Naive B cell (primary cell): ENCODE results near the gene P3H1. TPM values are rescaled to one million over a fixed set of nuclear protein-coding genes. Genes with fewer than 3 reads are reported as not detected.
A peak's percentile ranks its signal among the peaks of the same experiment; 100 is the strongest.
"Not testable (repeated sequence)": the region's sequence is repeated elsewhere in the genome, so short reads cannot be mapped to it uniquely, and the experiment has no call there.

Experiments
- ATAC-seq, 2 donors: fragments of 150-1000 bp; cut with Tn5 transposase; 2 replicates each; pipeline ENCODE4 v1.10.0; 2021; ENCODE audit warnings: low read depth in 2 of 2, mild to moderate bottlenecking in 2 of 2, moderate library complexity in 2 of 2
- DNase-seq: peaks from one replicate; pipeline ENCODE4 v3.0.0; 2022
- H3K27ac Mint-ChIP-seq, 6 donors: one replicate each; pipeline ENCODE4 v1.8.0; 2020 to 2022; ENCODE audit warnings: mild to moderate bottlenecking in 6 of 6, mixed read lengths in 6 of 6, moderate library complexity in 5 of 6, inconsistent platforms in 2 of 6
- H3K27me3 Mint-ChIP-seq, 3 donors: one replicate each; pipeline ENCODE4 v1.8.0; 2021 to 2022; ENCODE audit warnings: mixed read lengths in 3 of 3, mild to moderate bottlenecking in 1 of 3
- H3K36me3 Mint-ChIP-seq, 2 donors: one replicate each; pipeline ENCODE4 v1.8.0; 2020 to 2022; ENCODE audit warnings: mixed read lengths in 2 of 2, inconsistent platforms in 1 of 2, mild to moderate bottlenecking in 1 of 2
- H3K4me1 Mint-ChIP-seq, 3 donors: one replicate each; pipeline ENCODE4 v1.8.0; 2020 to 2022; ENCODE audit warnings: mixed read lengths in 3 of 3, inconsistent platforms in 1 of 3, mild to moderate bottlenecking in 1 of 3, moderate library complexity in 1 of 3
- H3K4me3 Mint-ChIP-seq, 8 donors: one replicate each; pipeline ENCODE4 v1.8.0; 2020 to 2022; ENCODE audit warnings: mild to moderate bottlenecking in 8 of 8, mixed read lengths in 8 of 8, moderate library complexity in 8 of 8, inconsistent platforms in 2 of 8
- H3K9me3 Mint-ChIP-seq, 7 donors: one replicate each; pipeline ENCODE4 v1.8.0; 2020 to 2022; ENCODE audit warnings: mixed read lengths in 7 of 7, mild to moderate bottlenecking in 5 of 7, inconsistent platforms in 2 of 7, moderate library complexity in 1 of 7
- polyA plus RNA-seq, 6 donors: library from polyadenylated mRNA; unstranded; fragments of 300-500 nt; fragmentation: Illumina TruSeq; gene quantifications; one replicate each; pipeline ENCODE4 v1.2.3, GENCODE V29; 2021; ENCODE audit warnings: low read depth in 6 of 6

The P3H1 gene
- polyA plus RNA-seq, 6 donors from 2014 or later: 6.1 to 13.4 (median 7.0) TPM

DNA sequence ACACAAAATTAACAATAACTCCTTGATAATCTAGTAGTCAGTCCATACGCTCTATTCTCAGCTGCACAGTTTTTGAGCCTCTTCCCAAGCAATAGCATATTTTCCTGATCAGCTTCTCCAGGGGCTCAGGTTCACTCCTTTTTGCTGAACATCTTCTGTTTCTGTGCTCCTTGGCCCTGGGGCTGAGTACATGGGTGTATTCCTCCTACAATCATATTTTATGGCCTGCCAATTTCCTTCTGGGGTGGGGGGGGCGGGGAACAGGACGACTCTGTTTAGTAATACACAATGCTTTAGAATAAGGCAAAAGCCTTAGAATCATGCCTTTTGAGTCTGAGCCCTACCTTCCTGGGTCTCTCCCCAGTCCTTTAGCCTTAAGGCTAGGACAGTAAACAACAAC, 35.2 kb downstream of the P3H1 start:
- Mint-ChIP-seq H3K27me3 (no peaks in the 10 kb centered on the region), H3K27ac (peak overlapping the region in 1 of 6 donors; percentile 73), H3K4me3 (no peak overlapping the region), H3K4me1 (peaks cover 3 to 6% (median 5%) of the 10 kb centered on the region in 3 donors), H3K36me3 (no peaks in the 10 kb centered on the region), H3K9me3 (no peaks in the 10 kb centered on the region)
- DNase-seq (no peak), ATAC-seq (no peak)

- DNase-seq (no peak), ATAC-seq (peak in 1 of 2 donors; percentile 32)
- no peaks in the 10 kb centered on the region for H3K27me3 Mint-ChIP-seq
- H3K36me3 Mint-ChIP-seq: no peaks in the 10 kb centered on the region
- no peak overlapping the region for H3K27ac Mint-ChIP-seq
- H3K4me1 Mint-ChIP-seq: peaks cover 0 to 4% (median 0%) of the 10 kb centered on the region in 3 donors
- H3K4me3 Mint-ChIP-seq: no peak overlapping the region
- H3K9me3 Mint-ChIP-seq: no peaks in the 10 kb centered on the region
Measured at GRCh38 chr1:42730988-42731387, 35.8 kb downstream of the P3H1 start.

DNA sequence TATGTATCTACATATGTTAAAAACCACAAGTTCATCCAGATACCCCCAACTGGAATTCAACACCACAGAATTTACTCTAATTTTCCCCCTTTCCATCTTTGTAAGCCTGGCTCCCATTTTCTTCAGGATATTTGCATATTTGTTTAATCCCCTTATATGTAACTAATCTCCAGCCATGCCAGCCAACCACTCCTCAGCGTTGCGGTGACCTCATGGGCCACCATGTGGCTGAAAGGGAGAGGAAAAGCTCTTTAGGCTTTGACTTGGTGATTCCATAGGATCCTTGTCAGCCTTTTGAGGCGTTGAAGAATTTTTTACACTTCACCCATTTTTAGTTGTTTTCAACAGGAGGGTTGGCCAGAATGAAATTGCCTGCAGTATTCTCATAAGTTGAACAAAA, 36.8 kb downstream of the P3H1 start:
- no peak for DNase-seq
- ATAC-seq: no peak
- H3K36me3 Mint-ChIP-seq: no peaks in the 10 kb centered on the region
- H3K27me3 Mint-ChIP-seq: no peaks in the 10 kb centered on the region
- H3K4me3 Mint-ChIP-seq: no peak overlapping the region
- no peak overlapping the region for H3K27ac Mint-ChIP-seq
- peaks cover 0 to 4% (median 0%) of the 10 kb centered on the region in 3 donors for H3K4me1 Mint-ChIP-seq
- no peaks in the 10 kb centered on the region for H3K9me3 Mint-ChIP-seq

GRCh38 chr1:42725820-42726219, 41.0 kb downstream of the P3H1 start:
- not testable (repeated sequence) for DNase-seq, H3K27me3 Mint-ChIP-seq, ATAC-seq, H3K36me3 Mint-ChIP-seq, H3K9me3 Mint-ChIP-seq, H3K4me1 Mint-ChIP-seq, H3K4me3 Mint-ChIP-seq
- H3K27ac Mint-ChIP-seq: peak overlapping the region in 1 of 6 donors; percentile 54

DNA sequence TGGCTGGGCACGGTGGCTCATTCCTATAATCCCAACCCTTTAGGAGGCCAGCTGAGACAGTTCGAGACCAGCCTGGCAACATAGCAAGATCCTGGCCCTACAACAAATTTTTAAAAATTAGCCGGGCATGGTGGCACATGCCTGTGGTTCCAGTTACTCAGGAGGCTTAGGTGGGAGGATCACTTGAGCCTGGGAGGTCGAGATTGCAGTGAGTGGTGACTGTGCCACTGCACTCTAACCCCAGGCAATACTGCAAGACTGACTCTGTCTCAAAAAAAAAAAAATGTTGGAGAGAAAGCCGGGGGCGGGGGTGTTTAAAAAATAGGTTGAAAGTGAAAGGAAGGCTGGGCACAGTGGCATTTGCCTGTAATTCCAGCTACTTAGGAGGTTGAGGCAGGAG, 43.3 kb downstream of the P3H1 start:
- ATAC-seq (no peak), DNase-seq (no peak)
- no peaks in the 10 kb centered on the region for H3K27me3 Mint-ChIP-seq
- peaks cover 0 to 3% of the 10 kb centered on the region in 2 donors for H3K36me3 Mint-ChIP-seq
- H3K4me1 Mint-ChIP-seq: peaks cover 0 to under 1% (median 0%) of the 10 kb centered on the region in 3 donors
- no peak overlapping the region for H3K4me3 Mint-ChIP-seq
- H3K9me3 Mint-ChIP-seq: no peaks in the 10 kb centered on the region
- H3K27ac Mint-ChIP-seq: no peak overlapping the region

DNA sequence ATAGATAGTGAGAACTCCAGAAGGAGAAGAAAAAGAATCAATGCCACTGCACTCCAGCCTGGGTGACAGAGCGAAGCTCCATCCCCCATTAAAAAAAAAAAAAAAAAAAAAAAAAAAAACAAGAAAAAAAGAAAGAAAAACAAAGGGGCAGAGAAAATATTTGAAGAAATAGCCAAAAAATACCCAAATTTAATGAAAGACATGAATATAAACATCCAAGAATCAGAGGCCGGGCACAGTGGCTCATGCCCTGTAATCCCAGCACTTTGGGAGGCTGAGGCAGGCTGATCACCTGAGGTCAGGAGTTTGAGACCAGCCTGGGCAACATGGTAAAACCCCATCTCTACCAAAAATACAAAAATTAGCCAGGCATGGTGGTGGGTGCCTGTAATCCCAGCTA, 44.4 kb downstream of the P3H1 start:
- not testable (repeated sequence) for H3K4me3 Mint-ChIP-seq, ATAC-seq, H3K4me1 Mint-ChIP-seq, H3K9me3 Mint-ChIP-seq, DNase-seq, H3K27me3 Mint-ChIP-seq, H3K27ac Mint-ChIP-seq
- peaks cover 3 to 13% of the 10 kb centered on the region in 2 donors for H3K36me3 Mint-ChIP-seq

DNA sequence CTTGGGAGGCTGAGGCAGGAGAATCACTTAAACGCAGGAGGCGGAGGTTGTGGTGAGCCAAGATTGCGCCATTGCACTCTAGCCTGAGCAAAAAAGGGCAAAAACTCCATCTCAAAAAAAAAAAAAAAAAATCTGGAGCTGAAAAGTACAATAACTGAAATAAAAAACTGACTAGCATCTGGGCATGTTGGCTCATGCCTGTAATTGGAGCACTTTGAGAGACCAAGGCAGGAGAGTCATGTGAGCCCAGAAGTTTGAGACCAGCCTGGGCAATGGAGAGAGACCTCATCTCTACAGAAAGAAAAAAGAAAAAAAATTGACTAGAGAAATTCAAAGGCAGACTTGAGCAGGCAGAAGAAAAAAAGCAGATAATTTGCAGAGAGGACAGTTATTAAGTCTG, 44.9 kb downstream of the P3H1 start:
- ATAC-seq: no peak
- Mint-ChIP-seq H3K4me1 (peaks cover 0 to 10% (median 0%) of the 10 kb centered on the region in 3 donors), H3K27me3 (no peaks in the 10 kb centered on the region), H3K4me3 (no peak overlapping the region), H3K27ac (peak overlapping the region in 1 of 6 donors; percentile 60), H3K9me3 (no peaks in the 10 kb centered on the region), H3K36me3 (peaks cover 7 to 17% of the 10 kb centered on the region in 2 donors)
- DNase-seq: no peak

- Mint-ChIP-seq H3K4me3 (no peak overlapping the region), H3K4me1 (peaks cover 0 to 16% (median 0%) of the 10 kb centered on the region in 3 donors), H3K27me3 (no peaks in the 10 kb centered on the region), H3K27ac (no peak overlapping the region), H3K36me3 (peaks cover 8 to 27% of the 10 kb centered on the region in 2 donors), H3K9me3 (peaks cover 0 to 5% (median 0%) of the 10 kb centered on the region in 7 donors)
- ATAC-seq: no peak
- DNase-seq: no peak
Measured at GRCh38 chr1:42720868-42721267, 46.0 kb downstream of the P3H1 start.

DNA sequence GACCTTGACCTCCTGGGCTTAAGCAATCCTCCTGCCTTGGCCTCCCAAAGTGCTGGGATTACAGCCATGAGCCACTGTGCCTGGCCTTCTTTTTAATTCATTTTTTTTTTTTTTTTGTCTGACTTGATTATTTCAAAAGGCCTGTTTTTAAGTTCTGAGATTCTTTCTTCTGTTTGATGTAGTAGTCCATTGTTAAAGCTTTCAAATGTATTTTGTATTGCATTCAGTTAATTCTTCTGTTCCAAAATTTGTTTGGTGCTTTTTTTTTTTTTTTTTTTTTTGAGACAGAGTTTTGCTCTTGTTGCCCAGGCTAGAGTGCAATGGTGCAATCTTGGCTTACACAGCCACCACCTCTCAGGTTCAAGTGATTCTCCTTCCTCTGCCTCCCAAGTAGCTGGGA, 52.4 kb downstream of the P3H1 start:
- H3K36me3 Mint-ChIP-seq: peaks cover 45 to 73% of the 10 kb centered on the region in 2 donors
- H3K4me1 Mint-ChIP-seq: peaks cover 8 to 23% (median 11%) of the 10 kb centered on the region in 3 donors
- not testable (repeated sequence) for H3K27ac Mint-ChIP-seq, DNase-seq, H3K4me3 Mint-ChIP-seq, H3K27me3 Mint-ChIP-seq, ATAC-seq
- H3K9me3 Mint-ChIP-seq: peaks cover 9 to 35% (median 26%) of the 10 kb centered on the region in 7 donors

- Mint-ChIP-seq H3K4me1 (peaks cover 8 to 20% (median 12%) of the 10 kb centered on the region in 3 donors), H3K36me3 (peaks cover 48 to 68% of the 10 kb centered on the region in 2 donors), H3K4me3 (no peak overlapping the region), H3K27ac (peak overlapping the region in 4 of 6 donors; percentile 20 to 82 (median 52)), H3K27me3 (no peaks in the 10 kb centered on the region), H3K9me3 (peaks cover 9 to 35% (median 26%) of the 10 kb centered on the region in 7 donors)
- ATAC-seq: no peak
- no peak for DNase-seq
Measured at GRCh38 chr1:42713293-42713692, 53.5 kb downstream of the P3H1 start.

DNA sequence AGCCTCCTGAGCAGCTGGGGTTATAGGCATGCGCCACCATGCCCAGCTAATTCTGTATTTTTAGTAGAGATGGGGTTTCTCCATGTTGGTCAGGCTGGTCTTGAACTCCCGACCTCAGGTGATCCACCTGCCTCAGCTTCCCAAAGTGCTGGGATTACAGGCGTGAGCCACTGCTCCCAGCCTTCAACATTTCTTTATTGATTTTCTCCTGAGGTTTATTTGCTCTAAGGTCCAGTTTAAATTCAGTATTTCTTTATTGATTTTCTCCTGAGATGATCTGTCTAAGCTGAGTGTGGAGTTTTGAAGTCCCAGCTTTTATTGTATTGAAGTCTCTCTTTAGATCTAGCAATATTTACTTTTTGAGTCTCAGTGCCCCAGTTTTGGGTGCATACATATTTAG, 54.0 kb downstream of the P3H1 start:
- Mint-ChIP-seq H3K36me3 (peaks cover 52 to 63% of the 10 kb centered on the region in 2 donors), H3K4me1 (peaks cover 8 to 19% (median 14%) of the 10 kb centered on the region in 3 donors), H3K9me3 (peaks cover 9 to 35% (median 28%) of the 10 kb centered on the region in 7 donors), H3K27ac (peak overlapping the region in 5 of 6 donors; percentile 22 to 69 (median 46))
- not testable (repeated sequence) for H3K4me3 Mint-ChIP-seq, DNase-seq, ATAC-seq, H3K27me3 Mint-ChIP-seq

DNA sequence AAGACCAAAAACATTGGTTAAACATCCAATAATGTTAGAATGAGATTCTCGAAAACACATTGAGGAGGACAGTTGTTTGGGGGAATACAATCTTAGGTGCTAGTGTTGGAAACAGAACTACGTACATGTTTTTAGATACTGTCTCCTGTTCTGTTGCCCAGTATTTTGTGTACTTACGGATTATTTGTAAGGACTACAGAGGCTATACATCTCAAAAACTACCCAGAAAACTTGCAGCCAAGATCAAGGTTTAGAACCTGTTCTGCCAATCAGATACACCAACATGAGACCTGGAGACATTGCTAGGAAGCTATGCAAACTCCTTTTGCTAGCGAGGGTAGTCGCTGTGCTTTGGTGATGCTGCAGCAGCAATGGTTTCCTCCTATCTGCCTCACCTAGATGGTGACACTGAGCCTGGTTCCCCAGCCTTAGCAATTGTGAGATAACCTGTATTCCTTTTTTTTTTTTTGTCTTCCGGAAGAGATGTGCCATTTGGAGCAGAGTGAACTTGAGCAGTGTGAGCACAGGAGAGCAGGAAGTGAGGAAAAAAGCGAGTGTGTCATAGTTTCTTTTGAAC, 62.9 kb downstream of the P3H1 start:
- peak overlapping the region in 5 of 6 donors; percentile 15 to 75 (median 48) for H3K27ac Mint-ChIP-seq
- peak overlapping the region in 1 of 8 donors; percentile 34 for H3K4me3 Mint-ChIP-seq
- peaks cover 0 to 8% (median 0%) of the 10 kb centered on the region in 7 donors for H3K9me3 Mint-ChIP-seq
- H3K36me3 Mint-ChIP-seq: peaks cover 42 to 43% of the 10 kb centered on the region in 2 donors
- H3K4me1 Mint-ChIP-seq: peaks cover 3 to 8% (median 7%) of the 10 kb centered on the region in 3 donors
- DNase-seq: no peak
- no peak for ATAC-seq
- H3K27me3 Mint-ChIP-seq: no peaks in the 10 kb centered on the region

- DNase-seq (no peak), ATAC-seq (no peak)
- peak overlapping the region in 3 of 6 donors; percentile 52 to 78 (median 72) for H3K27ac Mint-ChIP-seq
- H3K4me1 Mint-ChIP-seq: peaks cover 2 to 26% (median 18%) of the 10 kb centered on the region in 3 donors
- no peaks in the 10 kb centered on the region for H3K27me3 Mint-ChIP-seq
- H3K9me3 Mint-ChIP-seq: no peaks in the 10 kb centered on the region
- no peak overlapping the region for H3K4me3 Mint-ChIP-seq
- peaks cover 44 to 45% of the 10 kb centered on the region in 2 donors for H3K36me3 Mint-ChIP-seq
Measured at GRCh38 chr1:42700006-42700405, 66.8 kb downstream of the P3H1 start.

DNA sequence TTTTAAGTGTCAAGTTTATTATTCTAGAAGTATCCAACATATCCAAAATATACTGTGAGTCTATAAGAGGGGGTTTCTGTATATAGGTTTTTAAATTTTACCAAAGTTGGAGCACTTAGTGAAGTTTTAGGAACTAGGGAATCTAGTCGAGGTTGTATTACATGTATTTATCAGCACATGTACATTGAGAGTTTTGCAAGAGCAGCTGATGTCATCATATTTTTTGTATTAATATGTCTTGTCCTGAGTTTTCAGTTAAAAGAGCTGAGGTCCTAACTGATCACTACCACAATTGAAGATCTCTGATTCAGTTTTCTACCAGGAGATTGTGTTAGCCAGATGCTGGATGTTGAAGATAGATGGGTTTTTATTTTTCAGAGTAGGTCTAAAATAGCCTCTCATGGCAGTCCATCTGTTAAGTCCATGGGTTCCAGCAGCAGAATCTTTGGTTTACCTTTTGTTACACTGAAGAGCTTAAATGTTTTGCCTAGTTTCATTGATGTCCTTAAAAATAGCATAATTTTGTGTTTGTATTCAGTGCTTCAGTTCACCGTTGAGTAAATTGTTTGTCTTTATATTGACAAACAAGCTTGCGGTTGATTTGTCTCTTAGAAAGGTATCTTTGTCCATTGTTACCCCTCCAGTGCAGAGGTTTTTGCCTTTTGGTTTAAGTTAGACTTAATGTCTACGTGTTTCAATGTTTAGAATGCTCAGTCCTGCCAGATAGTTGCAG, 68.6 kb downstream of the P3H1 start:
- H3K27ac Mint-ChIP-seq: peak overlapping the region in 3 of 6 donors; percentile 10 to 72 (median 44)
- H3K9me3 Mint-ChIP-seq: no peaks in the 10 kb centered on the region
- no peaks in the 10 kb centered on the region for H3K27me3 Mint-ChIP-seq
- H3K4me3 Mint-ChIP-seq: no peak overlapping the region
- H3K36me3 Mint-ChIP-seq: peaks cover 27 to 34% of the 10 kb centered on the region in 2 donors
- DNase-seq (no peak), ATAC-seq (no peak)
- H3K4me1 Mint-ChIP-seq: peaks cover 8 to 34% (median 20%) of the 10 kb centered on the region in 3 donors
